HG03139 (cell line): ENCODE measurements around the gene MAPRE3.
A peak's percentile ranks its signal among the peaks of the same experiment; 100 is the strongest.

Source experiments
- ATAC-seq: cut with Tn5 transposase; IDR thresholded peaks from one replicate; pipeline ENCODE4 v1.9.1; 2021; ENCODE audit not compliant: unreplicated experiment

The MAPRE3 gene

GRCh38 chr2:27010139-27010538 lies 39.7 kb downstream of the MAPRE3 start:
- no peak for ATAC-seq

- ATAC-seq, result no peak
Measured at GRCh38 chr2:27013738-27014137, 43.3 kb downstream of the MAPRE3 start.

GRCh38 chr2:27014771-27015433 lies 44.5 kb downstream of the MAPRE3 start:
- no peak for ATAC-seq

GRCh38 chr2:27016801-27017325 lies 46.4 kb downstream of the MAPRE3 start:
- ATAC-seq, result no peak

- ATAC-seq, result no peak
Measured at GRCh38 chr2:27018142-27018541, 47.7 kb downstream of the MAPRE3 start.

GRCh38 chr2:27019459-27019858 lies 49.0 kb downstream of the MAPRE3 start:
- no peak for ATAC-seq

GRCh38 chr2:27019931-27020855 lies 49.8 kb downstream of the MAPRE3 start:
- ATAC-seq, result no peak

- ATAC-seq, result no peak
Measured at GRCh38 chr2:27021253-27022049, 51.0 kb downstream of the MAPRE3 start.

GRCh38 chr2:27023740-27024139 lies 53.3 kb downstream of the MAPRE3 start:
- ATAC-seq, result no peak

GRCh38 chr2:27024188-27024587 lies 53.8 kb downstream of the MAPRE3 start:
- no peak for ATAC-seq

GRCh38 chr2:27024812-27025211 lies 54.4 kb downstream of the MAPRE3 start:
- no peak for ATAC-seq

- no peak for ATAC-seq
Measured at GRCh38 chr2:27025281-27025800, 54.9 kb downstream of the MAPRE3 start.

GRCh38 chr2:27025861-27026851 lies 55.7 kb downstream of the MAPRE3 start:
- ATAC-seq, result no peak

- no peak for ATAC-seq
Measured at GRCh38 chr2:27027211-27027651, 56.8 kb downstream of the MAPRE3 start.

- no peak for ATAC-seq
Measured at GRCh38 chr2:27029051-27029450, 58.6 kb downstream of the MAPRE3 start.

GRCh38 chr2:27032495-27033252 lies 62.2 kb downstream of the MAPRE3 start, which contains the start of gene TMEM214:
TMEM214 (plus strand) TSS chr2:27032965; CDS start chr2:27033016, 51 bp downstream.
- ATAC-seq, result peak; percentile 90

GRCh38 chr2:27033253-27033852 lies 62.9 kb downstream of the MAPRE3 start:
- ATAC-seq, result no peak

- no peak for ATAC-seq
Measured at GRCh38 chr2:27038012-27038411, 67.6 kb downstream of the MAPRE3 start.
